DND-41 (cell line): ENCODE measurements around the gene PLSCR1.

Source experiments
- EZH2 ChIP-seq: IDR thresholded peaks from 3 replicates; pipeline ENCODE4 v1.6.1; 2012; ENCODE audit warnings: borderline replicate concordance, low read depth, mild to moderate bottlenecking, moderate library complexity, low read length, inconsistent platforms; ENCODE audit not compliant: severe bottlenecking
- TF ChIP-seq, protein P1 (sequence below): IDR thresholded peaks from 2 replicates; pipeline ENCODE4 v1.5.1; 2012; ENCODE audit warnings: borderline replicate concordance, low read length, moderate library complexity, mild to moderate bottlenecking; ENCODE audit not compliant: poor library complexity, severe bottlenecking; ENCODE audit errors: extremely low read depth

DNA sequence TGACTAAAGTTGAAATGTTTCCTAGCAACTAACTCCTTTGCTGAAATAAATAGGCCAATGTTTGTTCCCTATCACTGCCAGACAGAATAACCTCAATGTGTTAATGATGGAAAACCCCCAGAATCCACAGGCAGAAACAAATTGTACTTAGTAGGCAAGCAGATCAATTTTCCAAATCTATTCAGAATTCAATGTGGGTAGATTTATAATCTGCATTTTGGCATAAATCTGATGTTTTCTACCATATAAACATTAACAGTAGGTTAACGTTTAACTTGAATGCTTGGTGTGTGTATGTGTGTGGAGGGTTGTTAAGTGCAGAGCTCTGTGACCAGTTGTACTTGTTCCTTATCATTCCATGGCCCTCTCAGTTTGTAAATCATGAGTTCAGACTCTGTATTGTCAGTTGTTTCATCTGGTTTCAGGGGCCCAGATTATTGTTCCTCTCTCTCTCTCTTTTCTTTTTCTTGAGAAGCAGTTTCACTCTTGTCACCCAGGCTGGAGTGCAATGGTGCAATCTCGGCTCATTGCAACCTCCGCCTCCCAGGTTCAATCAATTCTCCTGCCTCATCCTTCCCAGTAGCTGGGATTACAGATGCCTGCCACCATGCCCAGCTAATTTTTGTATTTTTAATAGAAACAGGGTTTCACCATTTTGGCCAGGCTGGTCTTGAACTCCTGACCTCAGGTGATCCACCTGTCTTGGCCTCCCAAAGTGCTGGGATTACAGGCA, 32.8 kb downstream of the PLSCR1 start:
- TF ChIP-seq, protein P1, sequence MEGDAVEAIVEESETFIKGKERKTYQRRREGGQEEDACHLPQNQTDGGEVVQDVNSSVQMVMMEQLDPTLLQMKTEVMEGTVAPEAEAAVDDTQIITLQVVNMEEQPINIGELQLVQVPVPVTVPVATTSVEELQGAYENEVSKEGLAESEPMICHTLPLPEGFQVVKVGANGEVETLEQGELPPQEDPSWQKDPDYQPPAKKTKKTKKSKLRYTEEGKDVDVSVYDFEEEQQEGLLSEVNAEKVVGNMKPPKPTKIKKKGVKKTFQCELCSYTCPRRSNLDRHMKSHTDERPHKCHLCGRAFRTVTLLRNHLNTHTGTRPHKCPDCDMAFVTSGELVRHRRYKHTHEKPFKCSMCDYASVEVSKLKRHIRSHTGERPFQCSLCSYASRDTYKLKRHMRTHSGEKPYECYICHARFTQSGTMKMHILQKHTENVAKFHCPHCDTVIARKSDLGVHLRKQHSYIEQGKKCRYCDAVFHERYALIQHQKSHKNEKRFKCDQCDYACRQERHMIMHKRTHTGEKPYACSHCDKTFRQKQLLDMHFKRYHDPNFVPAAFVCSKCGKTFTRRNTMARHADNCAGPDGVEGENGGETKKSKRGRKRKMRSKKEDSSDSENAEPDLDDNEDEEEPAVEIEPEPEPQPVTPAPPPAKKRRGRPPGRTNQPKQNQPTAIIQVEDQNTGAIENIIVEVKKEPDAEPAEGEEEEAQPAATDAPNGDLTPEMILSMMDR: no peak
- TF ChIP-seq EZH2: no peak
